Ovary (tissue), 9 donors: ENCODE measurements around the gene CACNA2D1. TPM values are rescaled to one million over a fixed set of nuclear protein-coding genes. Genes with fewer than 3 reads are reported as not detected.

ENCODE experiments used
- DNase-seq, 5 donors: peaks; one replicate each; pipeline ENCODE4 v3.0.0-alpha.2; 2019 to 2020
- H3K27ac ChIP-seq, 2 donors: fragments of 200-600 bp; one replicate each; pipeline versions ENCODE4 v1.5.1 to v1.8.0; 2019 to 2022
- H3K27me3 ChIP-seq: fragments of 200-600 bp; one replicate; pipeline ENCODE4 v1.8.0; 2022
- H3K36me3 ChIP-seq: fragments of 200-600 bp; sonication (generic); one replicate; pipeline ENCODE4 v1.5.1; 2019
- H3K4me1 ChIP-seq: one replicate; pipeline ENCODE4 v1.8.1; 2013; ENCODE audit warnings: mild to moderate bottlenecking, moderate library complexity; ENCODE audit not compliant: insufficient read depth
- H3K4me3 ChIP-seq: fragments of 200-600 bp; sonication (generic); one replicate; pipeline ENCODE4 v1.5.1; 2017
- H3K9me3 ChIP-seq, 2 donors: fragments of 200-600 bp in 1 of 2; sonication (generic) in 1 of 2; one replicate each; pipeline versions ENCODE4 v1.5.1 to v1.8.1; 2013 to 2019; ENCODE audit warnings: mild to moderate bottlenecking in 1 of 2, moderate library complexity in 1 of 2
- EP300 ChIP-seq: sonication (generic); formaldehyde crosslinking; IDR thresholded peaks from one replicate; pipeline ENCODE4 v1.6.1; 2017; ENCODE audit warnings: antibody characterized with exemption
- POLR2A ChIP-seq: fragments of 450-650 bp; IDR thresholded peaks from one replicate; pipeline ENCODE4 v1.6.1; 2017; ENCODE audit warnings: antibody characterized with exemption, mild to moderate bottlenecking, moderate library complexity
- whole genome bisulfite sequencing, 3 donors: extraction: QIAGEN DNeasy Blood & Tissue Kit in 1 of 3; methylation state at CpG; one replicate each; pipeline versions ENCODE4 v1.1.5 to v1.1.7; 2013 to 2017; 5-methylcytosine and 5-hydroxymethylcytosine counted together
- intact Hi-C, 4 donors: fragments of 100-400 bp; cut with DNase I; formaldehyde crosslinking; loops; one replicate each; pipeline versions ENCODE4 v1.11.0 to v1.15.1; 2022 to 2023
- polyA plus RNA-seq, 2 donors: library from polyadenylated mRNA; stranded (reverse); fragments of 200-250 nt in 1 of 2; fragments of 350-450 nt in 1 of 2; fragmentation: Illumina TruSeq in 1 of 2; extraction: RNeasy Lipid Tissue Mini Kit (QIAGEN cat#74804) in 1 of 2; gene quantifications; one replicate each; pipeline ENCODE4 v1.2.3, GENCODE V29; 2013 to 2014
- total RNA-seq, 7 donors: library from RNA; depleted of rRNA in 2 of 7; stranded (reverse); fragments of >200 nt in 2 of 7; fragmentation: NEBNext Ultra II Directional in 3 of 7; extraction: Animal tissue kit (Norgen Biotek cat#: 25700) in 3 of 7; gene quantifications; one replicate each; pipeline versions ENCODE4 v1.1.0 to v1.2.4, GENCODE V29; 2016 to 2023
- TF ChIP-seq, protein P1 (sequence below), 3 donors: fragments of 450-650 bp in 2 of 3; fragments of 200-600 bp in 1 of 3; IDR thresholded peaks; one replicate each; pipeline versions ENCODE4 v1.5.1 to v1.8.0; 2016 to 2022; ENCODE audit warnings: antibody characterized with exemption in 3 of 3, mild to moderate bottlenecking in 1 of 3
- donor health status: DM: no; HTN: no; CAD: no; lungs with moderate emphysema.
- donor health status: DM: no; HTN: no; CAD: no.
- donor health status: Bipolar disorder and iron deficiency.
- donor health status: DM: yes; HTN: yes; CAD: no.
- donor health status: DM: no; HTN: no; CAD: no.
- donor health status: DM: yes; HTN: yes; CAD: no.

Gene CACNA2D1
- total and polyA plus RNA-seq, 9 donors = 6.6 to 34.2 (median 18.8) TPM

- Histone ChIP-seq H3K27me3 (no peaks in the 10 kb centered on the region), H3K36me3 (no peaks in the 10 kb centered on the region), H3K9me3 (no peaks in the 10 kb centered on the region), H3K27ac (no peak overlapping the region), H3K4me3 (no peak overlapping the region), H3K4me1 (no peaks in the 10 kb centered on the region)
- WGBS, 3 donors = 80% methylated on average over 6 of the region's 6 CpGs
- intact Hi-C loops = no loop called here
- TF ChIP-seq EP300 (no peak), POLR2A (no peak)
- TF ChIP-seq, protein P1, sequence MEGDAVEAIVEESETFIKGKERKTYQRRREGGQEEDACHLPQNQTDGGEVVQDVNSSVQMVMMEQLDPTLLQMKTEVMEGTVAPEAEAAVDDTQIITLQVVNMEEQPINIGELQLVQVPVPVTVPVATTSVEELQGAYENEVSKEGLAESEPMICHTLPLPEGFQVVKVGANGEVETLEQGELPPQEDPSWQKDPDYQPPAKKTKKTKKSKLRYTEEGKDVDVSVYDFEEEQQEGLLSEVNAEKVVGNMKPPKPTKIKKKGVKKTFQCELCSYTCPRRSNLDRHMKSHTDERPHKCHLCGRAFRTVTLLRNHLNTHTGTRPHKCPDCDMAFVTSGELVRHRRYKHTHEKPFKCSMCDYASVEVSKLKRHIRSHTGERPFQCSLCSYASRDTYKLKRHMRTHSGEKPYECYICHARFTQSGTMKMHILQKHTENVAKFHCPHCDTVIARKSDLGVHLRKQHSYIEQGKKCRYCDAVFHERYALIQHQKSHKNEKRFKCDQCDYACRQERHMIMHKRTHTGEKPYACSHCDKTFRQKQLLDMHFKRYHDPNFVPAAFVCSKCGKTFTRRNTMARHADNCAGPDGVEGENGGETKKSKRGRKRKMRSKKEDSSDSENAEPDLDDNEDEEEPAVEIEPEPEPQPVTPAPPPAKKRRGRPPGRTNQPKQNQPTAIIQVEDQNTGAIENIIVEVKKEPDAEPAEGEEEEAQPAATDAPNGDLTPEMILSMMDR (IDR thresholded peaks at IDR 0.05) = no peak
- no peak for DNase-seq
Measured at GRCh38 chr7:82471351-82472020, 27.9 kb upstream of the CACNA2D1 start.

GRCh38 chr7:82469207-82469606 is 25.6 kb upstream of the CACNA2D1 start:
- Histone ChIP-seq H3K9me3 (no peaks in the 10 kb centered on the region), H3K36me3 (no peaks in the 10 kb centered on the region), H3K4me1 (no peaks in the 10 kb centered on the region), H3K27ac (no peak overlapping the region), H3K27me3 (no peaks in the 10 kb centered on the region), H3K4me3 (no peak overlapping the region)
- no peak for TF ChIP-seq POLR2A
- TF ChIP-seq EP300 = no peak
- TF ChIP-seq, protein P1 (IDR thresholded peaks at IDR 0.05) = no peak
- intact Hi-C loops = no loop called here
- no peak for DNase-seq
- 73 to 80% (median 78%) methylated on average over 4 of the region's 4 CpGs for WGBS, 3 donors

GRCh38 chr7:82468435-82468834 is 24.9 kb upstream of the CACNA2D1 start:
- TF ChIP-seq EP300 (no peak), POLR2A (no peak)
- TF ChIP-seq, protein P1 (IDR thresholded peaks at IDR 0.05) = no peak
- no peaks in the 10 kb centered on the region for H3K36me3 ChIP-seq
- no peak overlapping the region for H3K4me3 ChIP-seq
- H3K9me3 ChIP-seq = no peaks in the 10 kb centered on the region
- intact Hi-C loops = no loop called here
- H3K27ac ChIP-seq = no peak overlapping the region
- WGBS, 3 donors = 12 to 35% (median 15%) methylated on average over 3 of the region's 3 CpGs
- no peak for DNase-seq
- no peaks in the 10 kb centered on the region for H3K4me1 ChIP-seq
- H3K27me3 ChIP-seq = no peaks in the 10 kb centered on the region

- intact Hi-C loops = no loop called here
- H3K27me3 ChIP-seq = no peaks in the 10 kb centered on the region
- H3K9me3 ChIP-seq = no peaks in the 10 kb centered on the region
- no peaks in the 10 kb centered on the region for H3K36me3 ChIP-seq
- H3K27ac ChIP-seq = no peak overlapping the region
- no peak for TF ChIP-seq POLR2A
- no peak for TF ChIP-seq EP300
- TF ChIP-seq, protein P1 (IDR thresholded peaks at IDR 0.05) = no peak
- no peak overlapping the region for H3K4me3 ChIP-seq
- WGBS, 3 donors = 66 to 97% (median 96%) methylated on average over 2 of the region's 2 CpGs
- no peaks in the 10 kb centered on the region for H3K4me1 ChIP-seq
- DNase-seq = no peak
Measured at GRCh38 chr7:82467020-82467419, 23.4 kb upstream of the CACNA2D1 start.
